SK-N-SH (cell line): ENCODE results near the gene ST6GALNAC6. TPM values are rescaled to one million over a fixed set of nuclear protein-coding genes. Genes with fewer than 3 reads are reported as not detected.

Experiments used
- CTCF ChIA-PET: fragments of 300-600, 350-600 bp; formaldehyde crosslinking; extraction: SDS; loops from one replicate; lab custom pipeline; 2021; lab: Yijun Ruan, JAX
- POLR2A ChIA-PET: fragments of 350-600 bp; sonication (Branson Sonifier 250); formaldehyde crosslinking; extraction: SDS; loops from one replicate; lab custom pipeline; 2020; ENCODE audit warnings: antibody characterized with exemption, inconsistent platforms; lab: Yijun Ruan, JAX
- DNase-seq: peaks from one replicate; pipeline ENCODE4 v3.0.0; 2012
- H2AFZ ChIP-seq: fragments of 200-600 bp; sonication (generic); 2 replicates; pipeline ENCODE4 v1.8.1; 2016; ENCODE audit warnings: antibody characterized with exemption, mild to moderate bottlenecking, low read depth
- H3F3A ChIP-seq: fragments of 200-600 bp; sonication (generic); replicated peaks from 2 replicates; pipeline ENCODE3; 2016; ENCODE audit warnings: antibody characterized with exemption, mild to moderate bottlenecking; ENCODE audit not compliant: insufficient read depth
- H3K27ac ChIP-seq, 2 experiments: fragments of 200-500 bp in 1 of 2; fragments of 200-600 bp in 1 of 2; sonication (Bioruptor generic) in 1 of 2; sonication (generic), shearing (Covaris generic) in 1 of 2; 2 replicates each; pipeline versions ENCODE4 v1.5.1 to v1.6.1; 2014 to 2016; ENCODE audit warnings: low read depth in 2 of 2, inconsistent platforms in 1 of 2, low read length in 1 of 2, mild to moderate bottlenecking in 1 of 2, mixed read lengths in 1 of 2
- H3K27me3 ChIP-seq: fragments of 200-600 bp; sonication (generic), shearing (Covaris generic); 2 replicates; pipeline ENCODE4 v1.6.1; 2016; ENCODE audit warnings: mixed run types; ENCODE audit not compliant: insufficient read depth
- H3K36me3 ChIP-seq, 2 experiments: fragments of 200-500 bp in 1 of 2; fragments of 200-600 bp in 1 of 2; sonication (Bioruptor generic) in 1 of 2; sonication (generic) in 1 of 2; replicated peaks in 1 of 2; 2 replicates each; pipeline versions ENCODE3 to v1.5.1; 2014 to 2016; ENCODE audit warnings: low read length in 1 of 2, mild to moderate bottlenecking in 1 of 2; ENCODE audit not compliant: insufficient read depth in 2 of 2, control insufficient read depth in 1 of 2
- H3K4me1 ChIP-seq, 2 experiments: fragments of 200-500 bp in 1 of 2; fragments of 200-600 bp in 1 of 2; sonication (Bioruptor generic) in 1 of 2; sonication (generic), shearing (Covaris generic) in 1 of 2; 2 replicates each; pipeline versions ENCODE4 v1.5.1 to v1.6.1; 2014 to 2016; ENCODE audit warnings: low read depth in 1 of 2, low read length in 1 of 2, mixed run types in 1 of 2; ENCODE audit not compliant: insufficient read depth in 2 of 2, control insufficient read depth in 1 of 2
- H3K4me2 ChIP-seq: fragments of 200-600 bp; sonication (generic), shearing (Covaris generic); 2 replicates; pipeline ENCODE4 v1.6.1; 2017; ENCODE audit warnings: mixed run types
- H3K4me3 ChIP-seq, 2 experiments: fragments of 200-500 bp in 1 of 2; fragments of 200-600 bp in 1 of 2; sonication (Bioruptor generic) in 1 of 2; sonication (generic), shearing (Covaris generic) in 1 of 2; 2 replicates each; pipeline versions ENCODE4 v1.5.1 to v1.8.1; 2014 to 2016; ENCODE audit warnings: low read depth in 2 of 2, inconsistent platforms in 1 of 2, low read length in 1 of 2, mild to moderate bottlenecking in 1 of 2, mixed read lengths in 1 of 2, moderate library complexity in 1 of 2
- H3K79me2 ChIP-seq: fragments of 200-600 bp; sonication (generic); 2 replicates; pipeline ENCODE4 v1.8.1; 2017; ENCODE audit warnings: mild to moderate bottlenecking; ENCODE audit not compliant: insufficient read depth
- H3K9ac ChIP-seq: fragments of 200-600 bp; sonication (generic); 2 replicates; pipeline ENCODE4 v1.6.1; 2017; ENCODE audit warnings: mixed run types
- H3K9me2 ChIP-seq: fragments of 200-600 bp; sonication (generic); 2 replicates; pipeline ENCODE4 v1.6.1; 2017; ENCODE audit warnings: mixed run types
- H3K9me3 ChIP-seq: fragments of 200-600 bp; sonication (generic); 2 replicates; pipeline ENCODE4 v1.6.1; 2017; ENCODE audit warnings: mixed run types, mild to moderate bottlenecking, moderate library complexity
- H4K20me1 ChIP-seq: fragments of 200-600 bp; sonication (generic); 2 replicates; pipeline ENCODE4 v1.6.1; 2017; ENCODE audit warnings: mild to moderate bottlenecking, mixed run types; ENCODE audit not compliant: insufficient read depth
- ELF1 ChIP-seq: IDR thresholded peaks from 2 replicates; pipeline ENCODE4 v1.4.0; 2012
- EP300 ChIP-seq, 2 experiments: IDR thresholded peaks; 2 replicates each; pipeline versions ENCODE4 v1.4.0 to v1.6.1; 2012; ENCODE audit warnings: borderline replicate concordance in 1 of 2, low read depth in 1 of 2, low read length in 1 of 2
- EZH2phosphoT487 ChIP-seq: fragments of 200-600 bp; sonication (generic); IDR thresholded peaks from 2 replicates; pipeline ENCODE4 v1.6.1; 2017; ENCODE audit warnings: low read depth, mixed run types, mild to moderate bottlenecking, antibody characterized with exemption, moderate library complexity, borderline replicate concordance
- FOSL2 ChIP-seq: IDR thresholded peaks from 2 replicates; pipeline ENCODE4 v1.4.0; 2012; ENCODE audit warnings: low read depth, mild to moderate bottlenecking, moderate library complexity, borderline replicate concordance
- FOXJ3 ChIP-seq: sonication (generic); formaldehyde crosslinking; IDR thresholded peaks from 2 replicates; pipeline ENCODE4 v1.5.1; 2020; ENCODE audit warnings: mild to moderate bottlenecking, missing genetic modification reagents
- FOXM1 ChIP-seq: IDR thresholded peaks from 2 replicates; pipeline ENCODE4 v1.4.0; 2012; ENCODE audit warnings: low read depth, mild to moderate bottlenecking
- GABPA ChIP-seq: IDR thresholded peaks from 2 replicates; pipeline ENCODE4 v1.4.0; 2012; ENCODE audit warnings: low read depth, mild to moderate bottlenecking
- GATA2 ChIP-seq: sonication (generic); formaldehyde crosslinking; IDR thresholded peaks from 2 replicates; pipeline ENCODE4 v1.5.0; 2020; ENCODE audit warnings: mild to moderate bottlenecking, missing genetic modification reagents
- MEF2A ChIP-seq: IDR thresholded peaks from 2 replicates; pipeline ENCODE4 v1.4.0; 2012; ENCODE audit warnings: low read depth, borderline replicate concordance
- MXI1 ChIP-seq: IDR thresholded peaks from 2 replicates; pipeline ENCODE4 v1.6.1; 2012; ENCODE audit warnings: mild to moderate bottlenecking, low read depth, low read length, improper control_type of control experiment
- NFIC ChIP-seq: IDR thresholded peaks from 2 replicates; pipeline ENCODE4 v1.4.0; 2012; ENCODE audit warnings: borderline replicate concordance
- POLR2AphosphoS5 ChIP-seq: IDR thresholded peaks from 2 replicates; pipeline ENCODE4 v1.6.1; 2012; ENCODE audit warnings: low read depth, low read length
- RAD21 ChIP-seq: IDR thresholded peaks from 2 replicates; pipeline ENCODE4 v1.6.1; 2012; ENCODE audit warnings: mild to moderate bottlenecking, low read length
- RCOR1 ChIP-seq: fragments of 150-350 bp; IDR thresholded peaks from 2 replicates; pipeline ENCODE4 v1.6.1; 2017; ENCODE audit warnings: antibody characterized with exemption, low read length
- RXRA ChIP-seq: IDR thresholded peaks from 2 replicates; pipeline ENCODE4 v1.4.0; 2012; ENCODE audit warnings: low read depth, mild to moderate bottlenecking, borderline replicate concordance
- SIN3A ChIP-seq: IDR thresholded peaks from 2 replicates; pipeline ENCODE4 v1.6.1; 2012; ENCODE audit warnings: low read depth, mild to moderate bottlenecking, low read length, moderate library complexity, borderline replicate concordance
- SMC3 ChIP-seq: IDR thresholded peaks from 2 replicates; pipeline ENCODE4 v1.6.1; 2012; ENCODE audit warnings: low read depth, low read length, improper control_type of control experiment
- TCF12 ChIP-seq: IDR thresholded peaks from 2 replicates; pipeline ENCODE4 v1.4.0; 2012
- TEAD4 ChIP-seq: IDR thresholded peaks from 2 replicates; pipeline ENCODE4 v1.4.0; 2012; ENCODE audit warnings: mild to moderate bottlenecking, borderline replicate concordance; ENCODE audit not compliant: insufficient read depth
- YY1 ChIP-seq: IDR thresholded peaks from 2 replicates; pipeline ENCODE4 v1.4.0; 2012; ENCODE audit warnings: low read depth, mild to moderate bottlenecking
- WGBS: methylation state at CpG from one replicate; pipeline ENCODE4 v1.1.6; 2017; ENCODE audit warnings: low lambda C conversion rate; 5-methylcytosine and 5-hydroxymethylcytosine counted together
- polyA plus RNA-seq, 3 experiments: library from polyadenylated mRNA; depleted of rRNA; stranded (reverse); fragments of >200 nt; gene quantifications; 2 replicates each; pipeline ENCODE4 v1.2.3, GENCODE V29; 2012
- TF ChIP-seq, protein P1 (sequence below): IDR thresholded peaks from 2 replicates; pipeline ENCODE4 v1.4.0; 2012; ENCODE audit warnings: low read depth
- TF ChIP-seq, protein P2 (sequence below): fragments of 150-350 bp; IDR thresholded peaks from 2 replicates; pipeline ENCODE4 v1.6.1; 2016; ENCODE audit warnings: mild to moderate bottlenecking, low read depth, low read length
- TF ChIP-seq, protein P3 (sequence below): IDR thresholded peaks from 2 replicates; pipeline ENCODE4 v1.6.1; 2012; ENCODE audit warnings: mild to moderate bottlenecking, low read depth, low read length, moderate library complexity
- TF ChIP-seq, protein P4 (sequence below): IDR thresholded peaks from 2 replicates; pipeline ENCODE4 v1.4.0; 2012; ENCODE audit warnings: low read depth, borderline replicate concordance

The ST6GALNAC6 gene
- polyA plus RNA-seq, 1 of the 3 experiments (the other 2 are of a cell fraction), result 34.8 TPM

DNA sequence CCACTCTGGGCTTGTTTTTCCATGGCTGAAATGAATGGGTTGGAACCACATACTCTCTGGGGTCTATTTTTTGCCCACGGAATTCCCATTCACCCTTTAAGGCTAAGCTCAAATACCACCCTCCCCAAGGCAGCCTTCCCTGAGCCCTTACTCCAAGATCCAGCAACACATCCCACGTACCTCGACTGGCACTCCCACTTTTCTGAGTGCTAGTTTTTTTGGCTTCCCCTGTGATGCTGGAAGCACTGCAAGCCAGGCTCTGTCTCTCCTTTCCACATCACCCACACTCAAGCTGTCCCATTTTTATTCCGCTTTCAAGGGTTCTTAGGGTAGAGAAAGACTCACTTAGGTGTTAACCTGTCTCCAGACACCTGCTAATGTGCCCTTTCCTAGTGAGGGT is 6.0 kb downstream of the ST6GALNAC6 start:
- Histone ChIP-seq H4K20me1 (no peaks in the 10 kb centered on the region), H3K9me2 (no peaks in the 10 kb centered on the region), H3K27me3 (no peaks in the 10 kb centered on the region), H3K4me1 (peaks cover 5 to 13% of the 10 kb centered on the region in 2 experiments; a peak in 2 of 4 replicates), H2AFZ (no peak overlapping the region), H3K9me3 (no peaks in the 10 kb centered on the region), H3K4me3 (no peak overlapping the region), H3F3A (peaks cover 9% of the 10 kb centered on the region), H3K9ac (no peak overlapping the region), H3K36me3 (peaks cover 48 to 72% of the 10 kb centered on the region in 2 experiments), H3K27ac (no peak overlapping the region), H3K4me2 (no peak overlapping the region), H3K79me2 (peaks cover 18% of the 10 kb centered on the region)
- TF ChIP-seq RAD21, result no peak
- TF ChIP-seq FOXM1, result no peak
- TF ChIP-seq YY1, result no peak
- TF ChIP-seq GATA2 (CRISPR knock-in tag), result no peak
- no peak for TF ChIP-seq GABPA
- no peak for TF ChIP-seq ELF1
- TF ChIP-seq, protein P1, sequence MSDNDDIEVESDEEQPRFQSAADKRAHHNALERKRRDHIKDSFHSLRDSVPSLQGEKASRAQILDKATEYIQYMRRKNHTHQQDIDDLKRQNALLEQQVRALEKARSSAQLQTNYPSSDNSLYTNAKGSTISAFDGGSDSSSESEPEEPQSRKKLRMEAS, result no peak
- TF ChIP-seq MEF2A, result no peak
- TF ChIP-seq NFIC, result no peak
- TF ChIP-seq, protein P2, sequence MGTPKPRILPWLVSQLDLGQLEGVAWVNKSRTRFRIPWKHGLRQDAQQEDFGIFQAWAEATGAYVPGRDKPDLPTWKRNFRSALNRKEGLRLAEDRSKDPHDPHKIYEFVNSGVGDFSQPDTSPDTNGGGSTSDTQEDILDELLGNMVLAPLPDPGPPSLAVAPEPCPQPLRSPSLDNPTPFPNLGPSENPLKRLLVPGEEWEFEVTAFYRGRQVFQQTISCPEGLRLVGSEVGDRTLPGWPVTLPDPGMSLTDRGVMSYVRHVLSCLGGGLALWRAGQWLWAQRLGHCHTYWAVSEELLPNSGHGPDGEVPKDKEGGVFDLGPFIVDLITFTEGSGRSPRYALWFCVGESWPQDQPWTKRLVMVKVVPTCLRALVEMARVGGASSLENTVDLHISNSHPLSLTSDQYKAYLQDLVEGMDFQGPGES, result no peak
- TF ChIP-seq FOSL2, result no peak
- TF ChIP-seq, protein P3, sequence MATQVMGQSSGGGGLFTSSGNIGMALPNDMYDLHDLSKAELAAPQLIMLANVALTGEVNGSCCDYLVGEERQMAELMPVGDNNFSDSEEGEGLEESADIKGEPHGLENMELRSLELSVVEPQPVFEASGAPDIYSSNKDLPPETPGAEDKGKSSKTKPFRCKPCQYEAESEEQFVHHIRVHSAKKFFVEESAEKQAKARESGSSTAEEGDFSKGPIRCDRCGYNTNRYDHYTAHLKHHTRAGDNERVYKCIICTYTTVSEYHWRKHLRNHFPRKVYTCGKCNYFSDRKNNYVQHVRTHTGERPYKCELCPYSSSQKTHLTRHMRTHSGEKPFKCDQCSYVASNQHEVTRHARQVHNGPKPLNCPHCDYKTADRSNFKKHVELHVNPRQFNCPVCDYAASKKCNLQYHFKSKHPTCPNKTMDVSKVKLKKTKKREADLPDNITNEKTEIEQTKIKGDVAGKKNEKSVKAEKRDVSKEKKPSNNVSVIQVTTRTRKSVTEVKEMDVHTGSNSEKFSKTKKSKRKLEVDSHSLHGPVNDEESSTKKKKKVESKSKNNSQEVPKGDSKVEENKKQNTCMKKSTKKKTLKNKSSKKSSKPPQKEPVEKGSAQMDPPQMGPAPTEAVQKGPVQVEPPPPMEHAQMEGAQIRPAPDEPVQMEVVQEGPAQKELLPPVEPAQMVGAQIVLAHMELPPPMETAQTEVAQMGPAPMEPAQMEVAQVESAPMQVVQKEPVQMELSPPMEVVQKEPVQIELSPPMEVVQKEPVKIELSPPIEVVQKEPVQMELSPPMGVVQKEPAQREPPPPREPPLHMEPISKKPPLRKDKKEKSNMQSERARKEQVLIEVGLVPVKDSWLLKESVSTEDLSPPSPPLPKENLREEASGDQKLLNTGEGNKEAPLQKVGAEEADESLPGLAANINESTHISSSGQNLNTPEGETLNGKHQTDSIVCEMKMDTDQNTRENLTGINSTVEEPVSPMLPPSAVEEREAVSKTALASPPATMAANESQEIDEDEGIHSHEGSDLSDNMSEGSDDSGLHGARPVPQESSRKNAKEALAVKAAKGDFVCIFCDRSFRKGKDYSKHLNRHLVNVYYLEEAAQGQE, result no peak
- TF ChIP-seq TEAD4, result no peak
- no peak for TF ChIP-seq SIN3A
- 94% methylated on average over 4 of the region's 4 CpGs for WGBS
- ChIA-PET CTCF (interaction anchor here (1.1 to 2.0 kb wide), 3 partner anchors 24 to 158 kb away, joined by 3 to 8 read pairs (median 6); partner anchors contain the start of gene TOR2A), POLR2A (no interaction called here)
- DNase-seq, result no peak

- no peaks in the 10 kb centered on the region for H3K9me3 ChIP-seq
- no peak overlapping the region for H3K4me2 ChIP-seq
- no peak overlapping the region for H2AFZ ChIP-seq
- ChIA-PET POLR2A (no interaction called here), CTCF (interaction anchor here (1.1 to 2.0 kb wide), 3 partner anchors 23 to 158 kb away, joined by 3 to 8 read pairs (median 6); partner anchors contain the start of gene TOR2A)
- no peaks in the 10 kb centered on the region for H4K20me1 ChIP-seq
- 91% methylated on average over 6 of the region's 6 CpGs for WGBS
- DNase-seq, result no peak
- H3K9me2 ChIP-seq, result no peaks in the 10 kb centered on the region
- H3K79me2 ChIP-seq, result peaks cover 12% of the 10 kb centered on the region; the same call in 1 of the 2 replicates
- H3K4me1 ChIP-seq, result peaks cover 3 to 11% of the 10 kb centered on the region in 2 experiments; a peak in 2 of 4 replicates
- TF ChIP-seq EZH2phosphoT487 (no peak), FOXJ3 (CRISPR knock-in tag) (no peak), EP300 (IDR thresholded peaks at IDR 0.05; ENCODE audit: borderline replicate concordance in 1 of 2, low read depth in 1 of 2, low read length in 1 of 2) (no peak), MXI1 (no peak), POLR2AphosphoS5 (no peak), TCF12 (no peak), MEF2A (no peak), RXRA (no peak), SMC3 (no peak), RCOR1 (no peak)
- TF ChIP-seq, protein P4, sequence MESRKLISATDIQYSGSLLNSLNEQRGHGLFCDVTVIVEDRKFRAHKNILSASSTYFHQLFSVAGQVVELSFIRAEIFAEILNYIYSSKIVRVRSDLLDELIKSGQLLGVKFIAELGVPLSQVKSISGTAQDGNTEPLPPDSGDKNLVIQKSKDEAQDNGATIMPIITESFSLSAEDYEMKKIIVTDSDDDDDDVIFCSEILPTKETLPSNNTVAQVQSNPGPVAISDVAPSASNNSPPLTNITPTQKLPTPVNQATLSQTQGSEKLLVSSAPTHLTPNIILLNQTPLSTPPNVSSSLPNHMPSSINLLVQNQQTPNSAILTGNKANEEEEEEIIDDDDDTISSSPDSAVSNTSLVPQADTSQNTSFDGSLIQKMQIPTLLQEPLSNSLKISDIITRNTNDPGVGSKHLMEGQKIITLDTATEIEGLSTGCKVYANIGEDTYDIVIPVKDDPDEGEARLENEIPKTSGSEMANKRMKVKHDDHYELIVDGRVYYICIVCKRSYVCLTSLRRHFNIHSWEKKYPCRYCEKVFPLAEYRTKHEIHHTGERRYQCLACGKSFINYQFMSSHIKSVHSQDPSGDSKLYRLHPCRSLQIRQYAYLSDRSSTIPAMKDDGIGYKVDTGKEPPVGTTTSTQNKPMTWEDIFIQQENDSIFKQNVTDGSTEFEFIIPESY, result no peak
- H3K27me3 ChIP-seq, result no peaks in the 10 kb centered on the region
- H3K27ac ChIP-seq, result no peak overlapping the region
- H3K9ac ChIP-seq, result no peak overlapping the region
- H3F3A ChIP-seq, result peaks cover 8% of the 10 kb centered on the region
- no peak overlapping the region for H3K4me3 ChIP-seq
- peaks cover 48 to 75% of the 10 kb centered on the region in 2 experiments for H3K36me3 ChIP-seq
Observed at GRCh38 chr9:127892831-127893230, 6.6 kb downstream of the ST6GALNAC6 start.
